Neuronal stem cell (in vitro differentiated cells): ENCODE results near the gene ACP3.

Source experiments
- DNase-seq: peaks from one replicate; pipeline ENCODE4 v3.0.0-alpha.2; 2013; ENCODE audit warnings: low spot score
- H2AFZ ChIP-seq: one replicate; pipeline ENCODE4 v1.6.1; 2013; ENCODE audit warnings: mild to moderate bottlenecking, low read length, inconsistent platforms
- H2AK5ac ChIP-seq: 2 replicates; pipeline ENCODE4 v1.6.1; 2013; ENCODE audit warnings: low read depth, mild to moderate bottlenecking, inconsistent platforms, low read length, moderate library complexity, mixed read lengths
- H2BK120ac ChIP-seq: 2 replicates; pipeline ENCODE4 v1.6.1; 2013; ENCODE audit warnings: low read depth, mild to moderate bottlenecking, inconsistent platforms, low read length, moderate library complexity, mixed read lengths
- H2BK12ac ChIP-seq: one replicate; pipeline ENCODE4 v1.6.1; 2013; ENCODE audit warnings: low read length, inconsistent platforms
- H2BK15ac ChIP-seq: 2 replicates; pipeline ENCODE4 v1.6.1; 2013; ENCODE audit warnings: mild to moderate bottlenecking, low read length, inconsistent platforms, mixed read lengths
- H2BK5ac ChIP-seq: one replicate; pipeline ENCODE4 v1.6.1; 2013; ENCODE audit warnings: inconsistent platforms, mild to moderate bottlenecking, low read length, moderate library complexity
- H3K14ac ChIP-seq: one replicate; pipeline ENCODE4 v1.6.1; 2013; ENCODE audit warnings: low read length, inconsistent platforms
- H3K18ac ChIP-seq: 2 replicates; pipeline ENCODE4 v1.6.1; 2013; ENCODE audit warnings: low read length, inconsistent platforms
- H3K23ac ChIP-seq: 2 replicates; pipeline ENCODE4 v1.6.1; 2013; ENCODE audit warnings: low read depth, mild to moderate bottlenecking, mixed read lengths, low read length, inconsistent platforms; ENCODE audit not compliant: poor library complexity
- H3K27ac ChIP-seq: replicated peaks from 3 replicates; pipeline ENCODE4 v1.5.1; 2013; ENCODE audit warnings: low read length, inconsistent platforms
- H3K27me3 ChIP-seq, 3 experiments: 2 replicates each; pipeline ENCODE4 v1.6.1; 2013; ENCODE audit warnings: low read length in 3 of 3, mild to moderate bottlenecking in 2 of 3, inconsistent platforms in 1 of 3, low read depth in 1 of 3, mixed read lengths in 1 of 3, moderate library complexity in 1 of 3; ENCODE audit not compliant: control insufficient read depth in 3 of 3, insufficient read depth in 3 of 3
- H3K36me3 ChIP-seq, 2 donors: replicated peaks in 1 of 2; 2 replicates each; pipeline ENCODE4 v1.6.1; 2013; ENCODE audit warnings: low read length in 2 of 2; ENCODE audit not compliant: control insufficient read depth in 2 of 2, insufficient read depth in 2 of 2
- H3K4ac ChIP-seq: 2 replicates; pipeline ENCODE4 v1.6.1; 2013; ENCODE audit warnings: inconsistent platforms, mild to moderate bottlenecking, low read length, moderate library complexity
- H3K4me1 ChIP-seq, 2 donors: 1 replicate in 1 of 2; 2 replicates in 1 of 2; pipeline ENCODE4 v1.6.1; 2013; ENCODE audit warnings: low read length in 2 of 2, low read depth in 1 of 2; ENCODE audit not compliant: control insufficient read depth in 2 of 2, insufficient read depth in 1 of 2
- H3K4me2 ChIP-seq: one replicate; pipeline ENCODE4 v1.6.1; 2013; ENCODE audit warnings: mild to moderate bottlenecking, low read length, inconsistent platforms; ENCODE audit not compliant: insufficient read depth, poor library complexity, severe bottlenecking
- H3K4me3 ChIP-seq, 2 donors: 2 replicates each; pipeline ENCODE4 v1.5.1; 2013; ENCODE audit warnings: low read length in 2 of 2, mild to moderate bottlenecking in 2 of 2, inconsistent platforms in 1 of 2, moderate library complexity in 1 of 2
- H3K79me1 ChIP-seq: one replicate; pipeline ENCODE4 v1.6.1; 2013; ENCODE audit warnings: low read depth, mild to moderate bottlenecking, inconsistent platforms, low read length, moderate library complexity
- H3K9ac ChIP-seq: one replicate; pipeline ENCODE4 v1.6.1; 2013; ENCODE audit warnings: mild to moderate bottlenecking, low read depth, low read length, inconsistent platforms; ENCODE audit not compliant: poor library complexity
- H3K9me3 ChIP-seq, 2 donors: replicated peaks in 1 of 2; 2 replicates each; pipeline versions ENCODE3 to v1.6.1; 2013; ENCODE audit warnings: low read length in 2 of 2, mild to moderate bottlenecking in 2 of 2, inconsistent platforms in 1 of 2, low read depth in 1 of 2, mixed read lengths in 1 of 2, moderate library complexity in 1 of 2; ENCODE audit not compliant: control insufficient read depth in 2 of 2, insufficient read depth in 1 of 2
- H4K8ac ChIP-seq: one replicate; pipeline ENCODE4 v1.6.1; 2013; ENCODE audit warnings: low read depth, mild to moderate bottlenecking, inconsistent platforms, low read length, moderate library complexity
- H4K91ac ChIP-seq: one replicate; pipeline ENCODE4 v1.6.1; 2013; ENCODE audit warnings: low read length, low read depth, mild to moderate bottlenecking, inconsistent platforms; ENCODE audit not compliant: poor library complexity
- WGBS, 2 donors: extraction: QIAGEN DNeasy Blood & Tissue Kit; methylation state at CpG; one replicate each; pipeline ENCODE4 v1.1.7; 2013; ENCODE audit warnings: missing lambda C conversion rate in 2 of 2, mixed read lengths in 1 of 2; ENCODE audit not compliant: insufficient read length in 2 of 2, insufficient replicate concordance in 1 of 2; ENCODE audit errors: extremely low coverage in 2 of 2; 5-methylcytosine and 5-hydroxymethylcytosine counted together

Gene ACP3

DNA sequence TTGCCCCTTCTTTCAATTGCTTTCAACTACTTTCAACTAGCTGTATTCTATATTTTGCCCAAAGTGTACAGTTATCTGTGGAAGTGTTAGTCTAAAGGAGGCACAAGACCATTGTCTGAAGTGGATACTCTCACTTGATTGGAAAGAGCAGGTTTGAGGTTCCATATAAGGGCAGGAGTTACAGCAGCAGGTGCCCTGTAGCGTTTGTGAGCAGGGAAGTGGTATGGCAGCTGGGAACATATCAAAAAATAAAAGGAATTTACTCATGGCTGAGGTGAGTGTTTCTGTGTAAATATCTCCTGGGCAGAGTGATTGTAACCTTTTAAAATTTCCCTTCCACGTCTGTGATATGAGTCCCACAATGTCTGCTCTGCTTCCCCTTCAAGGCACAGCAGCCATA, 61.6 kb downstream of the ACP3 start:
- Histone ChIP-seq H2AFZ (no peak overlapping the region), H4K91ac (no peak overlapping the region), H2BK120ac (no peak overlapping the region), H3K4me2 (no peak overlapping the region), H3K4ac (no peak overlapping the region), H2BK5ac (no peak overlapping the region), H3K27ac (no peak overlapping the region), H2AK5ac (no peak overlapping the region), H3K9ac (no peak overlapping the region), H3K36me3 (no peaks in the 10 kb centered on the region), H3K18ac (no peak overlapping the region), H3K9me3 (peaks cover 0 to 2% of the 10 kb centered on the region in 2 donors), H3K79me1 (no peaks in the 10 kb centered on the region), H3K14ac (no peak overlapping the region), H3K27me3 (no peaks in the 10 kb centered on the region), H4K8ac (no peak overlapping the region), H3K4me3 (no peak overlapping the region), H3K4me1 (peaks cover 10 to 11% of the 10 kb centered on the region in 2 donors), H2BK12ac (no peak overlapping the region), H3K23ac (no peak overlapping the region), H2BK15ac (no peak overlapping the region)
- no CpG with 5 or more reads among the region's 2 CpGs for WGBS, 2 donors
- no peak for DNase-seq

DNA sequence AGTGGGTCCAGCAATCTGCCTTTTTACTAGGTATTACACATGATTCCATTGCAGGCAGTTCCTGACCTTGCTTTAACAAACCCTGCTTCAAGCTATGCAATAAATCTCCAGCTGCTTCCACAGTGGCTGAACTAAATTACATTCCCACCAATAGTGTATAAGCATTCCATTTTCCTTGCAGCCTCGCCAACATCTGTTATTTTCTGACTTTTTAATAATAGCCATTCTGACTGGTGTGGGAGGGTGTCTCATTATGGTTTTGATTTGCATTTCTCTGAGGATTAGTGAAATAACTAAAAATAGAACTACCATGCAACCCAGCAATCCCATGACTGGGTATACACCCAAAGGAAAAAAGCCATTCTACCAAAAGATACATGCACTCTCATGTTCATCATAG, 63.7 kb downstream of the ACP3 start:
- H2BK5ac ChIP-seq, result no peak overlapping the region
- H3K23ac ChIP-seq, result no peak overlapping the region
- H3K27me3 ChIP-seq, result no peaks in the 10 kb centered on the region
- no peak overlapping the region for H4K91ac ChIP-seq
- H3K27ac ChIP-seq, result no peak overlapping the region
- H2AFZ ChIP-seq, result no peak overlapping the region
- H3K36me3 ChIP-seq, result no peaks in the 10 kb centered on the region
- H3K4me1 ChIP-seq, result peaks cover 10 to 11% of the 10 kb centered on the region in 2 donors
- H3K4ac ChIP-seq, result no peak overlapping the region
- no peak overlapping the region for H3K9ac ChIP-seq
- no peak for DNase-seq
- no peak overlapping the region for H4K8ac ChIP-seq
- no peak overlapping the region for H2BK15ac ChIP-seq
- no peak overlapping the region for H2BK12ac ChIP-seq
- H2BK120ac ChIP-seq, result no peak overlapping the region
- H3K14ac ChIP-seq, result no peak overlapping the region
- H2AK5ac ChIP-seq, result no peak overlapping the region
- peaks cover 0 to 2% of the 10 kb centered on the region in 2 donors for H3K9me3 ChIP-seq
- H3K79me1 ChIP-seq, result no peaks in the 10 kb centered on the region
- H3K4me2 ChIP-seq, result no peak overlapping the region
- H3K4me3 ChIP-seq, result no peak overlapping the region
- H3K18ac ChIP-seq, result no peak overlapping the region
- WGBS, 2 donors, result no CpG with 5 or more reads among the region's 1 CpG

DNA sequence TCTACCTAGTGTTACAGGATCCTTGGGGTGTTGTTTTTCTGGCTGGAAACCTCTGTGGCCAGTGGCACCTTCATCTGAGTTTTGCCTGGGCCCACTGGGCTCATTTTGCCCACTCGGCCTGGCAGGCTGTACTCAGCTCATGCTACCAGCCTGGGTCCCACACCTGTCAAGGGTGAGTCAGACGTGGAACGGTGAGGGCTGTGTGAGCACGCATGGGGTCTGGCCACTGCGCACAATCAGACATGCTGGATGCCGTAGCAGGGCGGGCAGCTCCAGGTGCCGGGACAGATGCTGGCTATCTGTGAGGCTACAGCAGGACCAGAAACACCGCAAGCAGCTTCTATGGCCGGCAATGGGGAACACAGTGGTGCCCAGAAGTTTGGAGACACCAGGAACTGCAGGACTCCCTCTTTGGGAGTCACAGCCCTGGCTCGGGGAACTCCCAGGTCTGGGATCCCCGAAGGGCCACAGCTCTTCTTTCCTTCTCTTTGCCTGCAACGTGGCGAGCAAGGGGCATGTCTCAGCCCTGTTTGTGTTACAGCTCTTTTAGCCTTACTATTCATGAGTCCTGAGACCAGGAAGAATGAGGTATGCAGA, 64.2 kb downstream of the ACP3 start:
- Histone ChIP-seq H2BK120ac (no peak overlapping the region), H3K36me3 (no peaks in the 10 kb centered on the region), H3K18ac (peak overlapping the region; percentile 86), H3K4me3 (peak overlapping the region in 1 of 2 donors; percentile 26), H4K91ac (peak overlapping the region; percentile 68), H3K4me2 (no peak overlapping the region), H2BK12ac (peak overlapping the region; percentile 59), H3K14ac (no peak overlapping the region), H2AFZ (peak overlapping the region; percentile 42), H3K4me1 (peaks cover 10 to 11% of the 10 kb centered on the region in 2 donors), H3K9ac (no peak overlapping the region), H3K27ac (no peak overlapping the region), H3K79me1 (no peaks in the 10 kb centered on the region), H2AK5ac (no peak overlapping the region), H2BK5ac (no peak overlapping the region), H4K8ac (peak overlapping the region; percentile 70), H3K27me3 (no peaks in the 10 kb centered on the region), H2BK15ac (peak overlapping the region; percentile 96), H3K4ac (no peak overlapping the region), H3K23ac (peak overlapping the region; percentile 13), H3K9me3 (peaks cover 0 to 2% of the 10 kb centered on the region in 2 donors)
- WGBS, 2 donors, result no CpG with 5 or more reads among the region's 14 CpGs
- DNase-seq, result no peak

DNA sequence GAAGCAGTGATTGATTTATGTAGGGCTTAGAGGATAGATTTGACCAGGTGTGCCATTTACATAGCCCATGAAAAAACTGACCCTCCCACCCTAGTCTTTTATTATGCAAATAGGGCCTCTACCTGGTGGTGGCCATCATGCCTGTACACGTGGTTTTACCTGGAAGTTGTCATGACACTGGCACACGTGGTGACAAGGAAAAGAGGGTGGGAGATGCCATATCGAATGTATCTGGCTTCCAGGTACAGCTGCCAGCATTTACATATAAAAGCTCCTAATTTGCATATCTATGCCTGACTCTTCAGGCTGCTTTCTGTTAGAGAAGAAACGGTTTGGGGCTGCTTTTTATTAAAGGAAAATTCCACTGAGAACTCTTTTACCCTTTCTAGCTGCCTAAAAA, 65.1 kb downstream of the ACP3 start:
- no peak for DNase-seq
- H3K14ac ChIP-seq, result no peak overlapping the region
- peaks cover 0 to 2% of the 10 kb centered on the region in 2 donors for H3K9me3 ChIP-seq
- no peaks in the 10 kb centered on the region for H3K36me3 ChIP-seq
- no peak overlapping the region for H2BK12ac ChIP-seq
- H4K8ac ChIP-seq, result no peak overlapping the region
- no CpG with 5 or more reads among the region's 4 CpGs for WGBS, 2 donors
- no peak overlapping the region for H2AK5ac ChIP-seq
- no peak overlapping the region for H2AFZ ChIP-seq
- H3K18ac ChIP-seq, result no peak overlapping the region
- no peak overlapping the region for H3K9ac ChIP-seq
- H4K91ac ChIP-seq, result no peak overlapping the region
- H3K4ac ChIP-seq, result no peak overlapping the region
- no peak overlapping the region for H3K27ac ChIP-seq
- H2BK120ac ChIP-seq, result no peak overlapping the region
- no peak overlapping the region for H3K4me3 ChIP-seq
- H3K79me1 ChIP-seq, result no peaks in the 10 kb centered on the region
- peaks cover 10 to 11% of the 10 kb centered on the region in 2 donors for H3K4me1 ChIP-seq
- peaks cover 0 to 3% (median 0%) of the 10 kb centered on the region in 3 experiments for H3K27me3 ChIP-seq
- no peak overlapping the region for H2BK5ac ChIP-seq
- no peak overlapping the region for H3K4me2 ChIP-seq
- no peak overlapping the region for H3K23ac ChIP-seq
- H2BK15ac ChIP-seq, result no peak overlapping the region
